Upper lobe of right lung (tissue), 1 donor: ENCODE results near the gene NDUFV2. TPM values are rescaled to one million over a fixed set of nuclear protein-coding genes. Genes with fewer than 3 reads are reported as not detected.

Experiments used
- ATAC-seq: fragments of 200-7000 bp; cut with Tn5 transposase; one replicate; pipeline ENCODE4 v1.9.1; 2020; ENCODE audit warnings: mild to moderate bottlenecking, moderate library complexity
- DNase-seq: peaks from one replicate; pipeline ENCODE4 v3.0.0-alpha.2; 2020
- H3K27ac ChIP-seq: fragments of 200-600 bp; one replicate; pipeline ENCODE4 v1.8.0; 2022
- H3K27me3 ChIP-seq: fragments of 200-600 bp; one replicate; pipeline ENCODE4 v1.8.0; 2022; ENCODE audit warnings: mild to moderate bottlenecking
- H3K36me3 ChIP-seq: fragments of 200-600 bp; one replicate; pipeline ENCODE4 v1.8.0; 2022
- H3K4me1 ChIP-seq: fragments of 200-600 bp; one replicate; pipeline ENCODE4 v1.8.0; 2022
- H3K4me3 ChIP-seq: fragments of 200-600 bp; one replicate; pipeline ENCODE4 v1.8.0; 2022; ENCODE audit warnings: mild to moderate bottlenecking
- H3K9me3 ChIP-seq: fragments of 200-600 bp; one replicate; pipeline ENCODE4 v1.8.0; 2022
- intact Hi-C: fragments of 100-400 bp; cut with DNase I; formaldehyde crosslinking; loops from one replicate; pipeline ENCODE4 v1.11.0; 2022
- total RNA-seq: library from RNA; stranded (reverse); fragmentation: NEBNext Ultra II Directional; extraction: Animal tissue kit (Norgen Biotek cat#: 25700); gene quantifications from one replicate; pipeline ENCODE4 v1.2.1, GENCODE V29; 2021
- TF ChIP-seq, protein P1 (sequence below): fragments of 200-600 bp; IDR thresholded peaks from one replicate; pipeline ENCODE4 v1.8.0; 2022; ENCODE audit warnings: antibody characterized with exemption
- donor health status: DM: no; HTN: yes; CAD: no; lungs with severe emphysema.

NDUFV2 gene
- total RNA-seq, 1 donor from 2014 or later, result 106 TPM

DNA sequence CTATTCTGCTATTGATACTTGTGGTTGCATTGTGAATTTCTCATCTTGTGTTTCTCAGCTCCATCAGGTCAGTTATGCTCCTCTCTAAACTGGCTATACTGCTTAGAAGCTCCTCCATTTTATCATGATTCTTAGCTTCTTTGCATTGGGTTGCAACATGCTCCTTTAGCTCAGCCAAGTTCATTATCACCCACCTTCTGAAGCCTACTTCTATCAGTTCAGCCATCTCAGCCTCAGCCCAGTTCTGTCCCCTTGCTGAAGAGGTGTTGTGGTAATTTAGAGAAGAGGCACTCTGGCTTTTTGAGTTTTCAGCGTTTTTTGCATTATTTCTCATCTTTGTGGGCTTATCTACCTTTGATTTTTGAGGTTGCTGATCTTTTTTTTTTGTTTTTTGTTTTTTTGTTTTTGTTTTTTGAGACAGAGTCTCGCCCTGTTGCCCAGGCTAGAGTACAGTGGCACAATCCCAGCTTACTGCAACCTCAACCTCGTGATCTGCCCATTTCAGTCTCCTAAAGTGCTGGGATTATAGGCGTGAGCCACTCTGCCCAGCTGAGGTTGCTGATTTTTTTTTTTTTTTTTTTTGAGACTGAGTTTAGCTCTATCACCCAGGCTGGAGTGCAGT, 70.1 kb downstream of the NDUFV2 start:
- ATAC-seq (peak; percentile 56), DNase-seq (no peak)
- no peak overlapping the region for H3K4me3 ChIP-seq
- intact Hi-C loops, result no loop called here
- peaks cover 30% of the 10 kb centered on the region for H3K4me1 ChIP-seq
- TF ChIP-seq, protein P1, sequence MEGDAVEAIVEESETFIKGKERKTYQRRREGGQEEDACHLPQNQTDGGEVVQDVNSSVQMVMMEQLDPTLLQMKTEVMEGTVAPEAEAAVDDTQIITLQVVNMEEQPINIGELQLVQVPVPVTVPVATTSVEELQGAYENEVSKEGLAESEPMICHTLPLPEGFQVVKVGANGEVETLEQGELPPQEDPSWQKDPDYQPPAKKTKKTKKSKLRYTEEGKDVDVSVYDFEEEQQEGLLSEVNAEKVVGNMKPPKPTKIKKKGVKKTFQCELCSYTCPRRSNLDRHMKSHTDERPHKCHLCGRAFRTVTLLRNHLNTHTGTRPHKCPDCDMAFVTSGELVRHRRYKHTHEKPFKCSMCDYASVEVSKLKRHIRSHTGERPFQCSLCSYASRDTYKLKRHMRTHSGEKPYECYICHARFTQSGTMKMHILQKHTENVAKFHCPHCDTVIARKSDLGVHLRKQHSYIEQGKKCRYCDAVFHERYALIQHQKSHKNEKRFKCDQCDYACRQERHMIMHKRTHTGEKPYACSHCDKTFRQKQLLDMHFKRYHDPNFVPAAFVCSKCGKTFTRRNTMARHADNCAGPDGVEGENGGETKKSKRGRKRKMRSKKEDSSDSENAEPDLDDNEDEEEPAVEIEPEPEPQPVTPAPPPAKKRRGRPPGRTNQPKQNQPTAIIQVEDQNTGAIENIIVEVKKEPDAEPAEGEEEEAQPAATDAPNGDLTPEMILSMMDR, result no peak
- H3K9me3 ChIP-seq, result no peaks in the 10 kb centered on the region
- H3K27me3 ChIP-seq, result no peaks in the 10 kb centered on the region
- no peak overlapping the region for H3K27ac ChIP-seq
- no peaks in the 10 kb centered on the region for H3K36me3 ChIP-seq

DNA sequence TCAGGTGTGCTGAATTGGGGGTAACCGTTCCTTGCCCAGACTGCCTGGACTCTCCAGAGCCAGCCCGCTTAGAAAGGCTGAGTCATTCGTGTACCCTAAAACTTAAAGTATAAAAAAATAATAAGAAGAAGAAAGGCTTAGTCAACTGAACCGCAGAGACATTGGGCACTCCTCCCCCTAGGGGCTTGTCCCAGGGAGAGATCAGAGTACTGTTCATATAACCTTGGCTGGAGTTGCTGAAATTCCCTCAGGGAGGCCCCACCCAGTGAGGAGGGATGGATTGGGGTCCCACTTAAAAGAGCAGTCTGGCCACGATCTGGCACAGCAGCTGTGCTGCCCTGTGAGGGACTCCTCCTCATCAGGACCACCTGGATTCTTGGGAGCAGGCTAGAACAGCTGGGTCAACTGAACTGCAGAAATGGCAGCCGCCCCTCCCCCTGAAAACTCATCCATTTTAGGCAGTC, 71.3 kb downstream of the NDUFV2 start:
- Histone ChIP-seq H3K27me3 (no peaks in the 10 kb centered on the region), H3K9me3 (no peaks in the 10 kb centered on the region), H3K36me3 (no peaks in the 10 kb centered on the region), H3K4me3 (no peak overlapping the region), H3K4me1 (peaks cover 34% of the 10 kb centered on the region), H3K27ac (no peak overlapping the region)
- DNase-seq, result no peak
- intact Hi-C loops, result no loop called here
- no peak for ATAC-seq
- TF ChIP-seq, protein P1, result no peak

DNA sequence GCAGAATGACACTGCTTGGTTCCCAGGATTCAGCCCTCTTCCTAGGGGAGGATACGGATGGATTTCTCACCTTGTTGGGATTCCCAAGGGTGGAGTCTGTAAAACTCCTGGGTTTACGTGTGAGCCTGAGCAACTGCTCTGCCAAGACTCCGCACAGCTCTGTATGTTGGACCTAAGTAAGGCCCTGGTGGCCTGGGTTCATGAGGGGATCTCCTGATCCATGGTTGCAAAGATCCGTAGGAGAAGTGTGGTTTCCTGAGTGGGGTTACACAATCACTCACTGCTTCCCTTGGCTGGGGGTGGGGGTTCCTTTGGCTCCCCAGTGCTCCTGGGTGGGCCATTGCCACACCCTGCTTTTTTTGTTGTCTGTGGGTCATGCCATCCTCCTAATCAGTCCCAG, 71.8 kb downstream of the NDUFV2 start:
- Histone ChIP-seq H3K4me1 (peaks cover 34% of the 10 kb centered on the region), H3K27me3 (no peaks in the 10 kb centered on the region), H3K9me3 (no peaks in the 10 kb centered on the region), H3K4me3 (no peak overlapping the region), H3K36me3 (no peaks in the 10 kb centered on the region), H3K27ac (no peak overlapping the region)
- DNase-seq, result no peak
- peak; percentile 77 for ATAC-seq
- intact Hi-C loops, result no loop called here
- TF ChIP-seq, protein P1, result no peak

DNA sequence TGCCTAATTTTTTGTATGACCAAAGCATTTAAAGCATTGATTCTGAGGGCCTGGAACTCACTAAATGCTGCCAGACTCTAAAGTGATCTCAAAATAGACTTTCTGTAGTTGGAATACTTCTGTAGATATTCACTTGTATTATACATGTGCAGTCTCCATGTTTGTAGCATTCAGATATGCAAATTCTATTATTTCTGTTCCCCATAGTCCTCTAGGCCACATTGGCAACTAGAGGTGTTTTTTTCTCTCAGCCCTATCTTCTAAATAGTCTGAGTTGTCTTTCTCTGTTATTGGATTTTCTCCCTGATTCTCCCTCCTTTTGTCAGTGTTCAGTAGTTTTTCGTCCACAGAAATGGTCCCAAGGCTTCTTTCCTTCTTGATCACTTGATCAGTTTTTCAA, 72.6 kb downstream of the NDUFV2 start:
- TF ChIP-seq, protein P1, result no peak
- Histone ChIP-seq H3K27me3 (no peaks in the 10 kb centered on the region), H3K36me3 (no peaks in the 10 kb centered on the region), H3K4me3 (no peak overlapping the region), H3K27ac (no peak overlapping the region), H3K9me3 (no peaks in the 10 kb centered on the region), H3K4me1 (peaks cover 34% of the 10 kb centered on the region)
- intact Hi-C loops, result no loop called here
- ATAC-seq (no peak), DNase-seq (no peak)

DNA sequence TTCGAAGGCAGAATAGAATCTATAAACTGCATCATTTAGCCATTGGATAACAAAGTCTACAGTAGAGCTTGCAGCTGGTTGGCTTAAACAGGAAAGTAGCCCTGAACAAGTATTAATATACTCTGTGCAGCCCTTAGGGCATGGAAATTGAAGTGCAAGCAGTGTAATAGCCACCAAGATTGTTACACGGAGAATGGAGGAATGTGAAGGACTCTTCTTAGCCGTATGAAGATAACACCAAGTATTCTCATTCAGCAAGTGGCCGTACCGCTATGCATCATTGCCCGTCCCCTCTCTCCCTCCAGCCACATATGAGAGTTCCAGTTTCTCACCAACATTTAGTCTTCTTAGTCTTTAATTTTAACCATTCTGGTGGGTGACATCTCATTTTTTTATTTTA, 74.5 kb downstream of the NDUFV2 start:
- intact Hi-C loops, result no loop called here
- no peaks in the 10 kb centered on the region for H3K9me3 ChIP-seq
- H3K27me3 ChIP-seq, result no peaks in the 10 kb centered on the region
- no peak overlapping the region for H3K27ac ChIP-seq
- H3K4me1 ChIP-seq, result peaks cover 42% of the 10 kb centered on the region
- DNase-seq, result no peak
- no peak overlapping the region for H3K4me3 ChIP-seq
- peak; percentile 89 for ATAC-seq
- TF ChIP-seq, protein P1, result no peak
- H3K36me3 ChIP-seq, result no peaks in the 10 kb centered on the region

DNA sequence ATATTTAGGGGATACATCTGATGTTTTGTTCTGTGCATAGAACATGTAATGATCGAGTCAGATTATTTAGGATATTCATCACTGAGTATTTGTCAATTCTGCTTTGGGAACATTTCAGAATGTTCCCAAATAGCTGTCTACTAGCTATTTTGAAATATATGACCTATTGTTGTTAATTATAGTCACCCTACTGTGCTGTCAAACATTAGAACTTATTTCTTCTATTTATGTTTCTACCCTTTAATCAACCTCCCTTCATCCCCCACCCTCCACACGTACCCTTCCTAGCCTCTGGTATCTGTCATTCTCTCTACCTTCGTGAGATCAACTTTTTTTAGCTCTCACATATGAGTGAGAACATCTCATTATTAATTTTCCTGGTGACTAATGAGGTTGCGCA, 75.0 kb downstream of the NDUFV2 start:
- H3K9me3 ChIP-seq, result no peaks in the 10 kb centered on the region
- TF ChIP-seq, protein P1, result no peak
- no peaks in the 10 kb centered on the region for H3K27me3 ChIP-seq
- H3K27ac ChIP-seq, result no peak overlapping the region
- ATAC-seq (no peak), DNase-seq (no peak)
- intact Hi-C loops, result no loop called here
- peaks cover 38% of the 10 kb centered on the region for H3K4me1 ChIP-seq
- peaks cover 3% of the 10 kb centered on the region for H3K36me3 ChIP-seq
- no peak overlapping the region for H3K4me3 ChIP-seq
